ENCODE results near the gene CISD3.
A peak's percentile ranks its signal among the peaks of the same experiment; 100 is the strongest.

CISD3 gene

DNA sequence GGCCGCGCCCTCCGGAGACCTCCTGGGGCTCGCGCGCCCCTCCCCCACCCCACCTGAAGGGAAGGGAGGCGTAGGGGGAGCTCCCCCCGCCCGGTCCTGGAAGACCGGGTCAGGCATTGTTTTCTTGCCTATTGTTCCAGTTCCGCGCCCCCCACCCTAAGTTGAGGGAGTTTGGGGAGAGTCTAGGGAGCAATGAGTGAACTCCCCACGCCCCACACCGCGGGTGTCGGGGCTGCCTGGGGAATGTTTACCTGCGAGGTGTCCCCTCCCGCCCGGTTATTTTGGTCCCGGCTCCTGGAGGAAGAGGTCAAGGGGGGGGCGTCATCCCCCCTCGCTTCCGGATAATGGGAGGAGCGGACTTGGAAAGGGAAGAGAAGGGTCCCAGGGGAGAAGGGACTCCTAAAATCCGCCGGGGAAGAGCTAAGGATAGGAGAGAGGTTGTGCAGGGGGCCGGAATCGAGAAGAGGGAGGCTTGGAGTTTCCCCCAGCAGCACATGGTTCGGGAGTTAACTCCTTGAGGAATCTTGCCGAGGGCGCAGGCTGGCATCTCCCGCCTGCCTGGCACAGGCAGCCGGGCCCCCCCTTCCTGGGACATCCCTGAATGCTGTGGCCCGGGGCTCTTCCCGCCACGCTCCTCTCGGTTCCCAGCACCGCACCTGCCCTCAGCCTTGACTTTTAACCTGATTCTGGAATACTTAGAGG, 24.2 kb upstream of the CISD3 start (continued):
- TF ChIP-seq, protein P1, sequence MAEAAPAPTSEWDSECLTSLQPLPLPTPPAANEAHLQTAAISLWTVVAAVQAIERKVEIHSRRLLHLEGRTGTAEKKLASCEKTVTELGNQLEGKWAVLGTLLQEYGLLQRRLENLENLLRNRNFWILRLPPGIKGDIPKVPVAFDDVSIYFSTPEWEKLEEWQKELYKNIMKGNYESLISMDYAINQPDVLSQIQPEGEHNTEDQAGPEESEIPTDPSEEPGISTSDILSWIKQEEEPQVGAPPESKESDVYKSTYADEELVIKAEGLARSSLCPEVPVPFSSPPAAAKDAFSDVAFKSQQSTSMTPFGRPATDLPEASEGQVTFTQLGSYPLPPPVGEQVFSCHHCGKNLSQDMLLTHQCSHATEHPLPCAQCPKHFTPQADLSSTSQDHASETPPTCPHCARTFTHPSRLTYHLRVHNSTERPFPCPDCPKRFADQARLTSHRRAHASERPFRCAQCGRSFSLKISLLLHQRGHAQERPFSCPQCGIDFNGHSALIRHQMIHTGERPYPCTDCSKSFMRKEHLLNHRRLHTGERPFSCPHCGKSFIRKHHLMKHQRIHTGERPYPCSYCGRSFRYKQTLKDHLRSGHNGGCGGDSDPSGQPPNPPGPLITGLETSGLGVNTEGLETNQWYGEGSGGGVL (tag by site-specific recombination; IDR thresholded peaks at IDR 0.05): peak; percentile 87
- TF ChIP-seq, protein P2, sequence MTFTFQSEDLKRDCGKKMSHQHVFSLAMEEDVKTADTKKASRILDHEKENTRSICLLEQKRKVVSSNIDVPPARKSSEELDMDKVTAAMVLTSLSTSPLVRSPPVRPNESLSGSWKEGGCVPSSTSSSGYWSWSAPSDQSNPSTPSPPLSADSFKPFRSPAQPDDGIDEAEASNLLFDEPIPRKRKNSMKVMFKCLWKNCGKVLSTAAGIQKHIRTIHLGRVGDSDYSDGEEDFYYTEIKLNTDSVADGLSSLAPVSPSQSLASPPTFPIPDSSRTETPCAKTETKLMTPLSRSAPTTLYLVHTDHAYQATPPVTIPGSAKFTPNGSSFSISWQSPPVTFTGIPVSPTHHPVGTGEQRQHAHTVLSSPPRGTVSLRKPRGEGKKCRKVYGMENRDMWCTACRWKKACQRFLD (tag by site-specific recombination; IDR thresholded peaks at IDR 0.05): no peak
- TF ChIP-seq, protein P3, sequence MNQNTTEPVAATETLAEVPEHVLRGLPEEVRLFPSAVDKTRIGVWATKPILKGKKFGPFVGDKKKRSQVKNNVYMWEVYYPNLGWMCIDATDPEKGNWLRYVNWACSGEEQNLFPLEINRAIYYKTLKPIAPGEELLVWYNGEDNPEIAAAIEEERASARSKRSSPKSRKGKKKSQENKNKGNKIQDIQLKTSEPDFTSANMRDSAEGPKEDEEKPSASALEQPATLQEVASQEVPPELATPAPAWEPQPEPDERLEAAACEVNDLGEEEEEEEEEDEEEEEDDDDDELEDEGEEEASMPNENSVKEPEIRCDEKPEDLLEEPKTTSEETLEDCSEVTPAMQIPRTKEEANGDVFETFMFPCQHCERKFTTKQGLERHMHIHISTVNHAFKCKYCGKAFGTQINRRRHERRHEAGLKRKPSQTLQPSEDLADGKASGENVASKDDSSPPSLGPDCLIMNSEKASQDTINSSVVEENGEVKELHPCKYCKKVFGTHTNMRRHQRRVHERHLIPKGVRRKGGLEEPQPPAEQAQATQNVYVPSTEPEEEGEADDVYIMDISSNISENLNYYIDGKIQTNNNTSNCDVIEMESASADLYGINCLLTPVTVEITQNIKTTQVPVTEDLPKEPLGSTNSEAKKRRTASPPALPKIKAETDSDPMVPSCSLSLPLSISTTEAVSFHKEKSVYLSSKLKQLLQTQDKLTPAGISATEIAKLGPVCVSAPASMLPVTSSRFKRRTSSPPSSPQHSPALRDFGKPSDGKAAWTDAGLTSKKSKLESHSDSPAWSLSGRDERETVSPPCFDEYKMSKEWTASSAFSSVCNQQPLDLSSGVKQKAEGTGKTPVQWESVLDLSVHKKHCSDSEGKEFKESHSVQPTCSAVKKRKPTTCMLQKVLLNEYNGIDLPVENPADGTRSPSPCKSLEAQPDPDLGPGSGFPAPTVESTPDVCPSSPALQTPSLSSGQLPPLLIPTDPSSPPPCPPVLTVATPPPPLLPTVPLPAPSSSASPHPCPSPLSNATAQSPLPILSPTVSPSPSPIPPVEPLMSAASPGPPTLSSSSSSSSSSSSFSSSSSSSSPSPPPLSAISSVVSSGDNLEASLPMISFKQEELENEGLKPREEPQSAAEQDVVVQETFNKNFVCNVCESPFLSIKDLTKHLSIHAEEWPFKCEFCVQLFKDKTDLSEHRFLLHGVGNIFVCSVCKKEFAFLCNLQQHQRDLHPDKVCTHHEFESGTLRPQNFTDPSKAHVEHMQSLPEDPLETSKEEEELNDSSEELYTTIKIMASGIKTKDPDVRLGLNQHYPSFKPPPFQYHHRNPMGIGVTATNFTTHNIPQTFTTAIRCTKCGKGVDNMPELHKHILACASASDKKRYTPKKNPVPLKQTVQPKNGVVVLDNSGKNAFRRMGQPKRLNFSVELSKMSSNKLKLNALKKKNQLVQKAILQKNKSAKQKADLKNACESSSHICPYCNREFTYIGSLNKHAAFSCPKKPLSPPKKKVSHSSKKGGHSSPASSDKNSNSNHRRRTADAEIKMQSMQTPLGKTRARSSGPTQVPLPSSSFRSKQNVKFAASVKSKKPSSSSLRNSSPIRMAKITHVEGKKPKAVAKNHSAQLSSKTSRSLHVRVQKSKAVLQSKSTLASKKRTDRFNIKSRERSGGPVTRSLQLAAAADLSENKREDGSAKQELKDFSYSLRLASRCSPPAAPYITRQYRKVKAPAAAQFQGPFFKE (tag by site-specific recombination; IDR thresholded peaks at IDR 0.05; ENCODE audit: borderline replicate concordance): no peak
- peak; percentile 23; the same call in 1 of the 2 replicates for TF ChIP-seq ZNF391 (tag by site-specific recombination; IDR thresholded peaks at IDR 0.05; ENCODE audit: borderline replicate concordance, low read depth)
- no peak for TF ChIP-seq ZNF132 (tag by site-specific recombination; IDR thresholded peaks at IDR 0.05; ENCODE audit: borderline replicate concordance)
- TF ChIP-seq, protein P4, sequence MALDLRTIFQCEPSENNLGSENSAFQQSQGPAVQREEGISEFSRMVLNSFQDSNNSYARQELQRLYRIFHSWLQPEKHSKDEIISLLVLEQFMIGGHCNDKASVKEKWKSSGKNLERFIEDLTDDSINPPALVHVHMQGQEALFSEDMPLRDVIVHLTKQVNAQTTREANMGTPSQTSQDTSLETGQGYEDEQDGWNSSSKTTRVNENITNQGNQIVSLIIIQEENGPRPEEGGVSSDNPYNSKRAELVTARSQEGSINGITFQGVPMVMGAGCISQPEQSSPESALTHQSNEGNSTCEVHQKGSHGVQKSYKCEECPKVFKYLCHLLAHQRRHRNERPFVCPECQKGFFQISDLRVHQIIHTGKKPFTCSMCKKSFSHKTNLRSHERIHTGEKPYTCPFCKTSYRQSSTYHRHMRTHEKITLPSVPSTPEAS (tag by site-specific recombination; IDR thresholded peaks at IDR 0.05): no peak
- no peak for TF ChIP-seq RBAK (tag by site-specific recombination; IDR thresholded peaks at IDR 0.05)
- peak; percentile 30; the same call in 1 of the 2 replicates for TF ChIP-seq KLF7 (tag by site-specific recombination; IDR thresholded peaks at IDR 0.05; ENCODE audit: borderline replicate concordance)
- TF ChIP-seq ZNF416 (tag by site-specific recombination; IDR thresholded peaks at IDR 0.05): no peak
- TF ChIP-seq FEZF1 (tag by site-specific recombination; IDR thresholded peaks at IDR 0.05): no peak
- no peak for TF ChIP-seq ZNF274 (IDR thresholded peaks at IDR 0.05; ENCODE audit: low read length)
- TF ChIP-seq ZNF274 (tag by site-specific recombination; IDR thresholded peaks at IDR 0.05; ENCODE audit: borderline replicate concordance): no peak
- TF ChIP-seq ZNF776 (tag by site-specific recombination; IDR thresholded peaks at IDR 0.05; ENCODE audit: borderline replicate concordance): no peak
- no peak for TF ChIP-seq ZNF121 (tag by site-specific recombination; IDR thresholded peaks at IDR 0.05)
- TF ChIP-seq, protein P5, sequence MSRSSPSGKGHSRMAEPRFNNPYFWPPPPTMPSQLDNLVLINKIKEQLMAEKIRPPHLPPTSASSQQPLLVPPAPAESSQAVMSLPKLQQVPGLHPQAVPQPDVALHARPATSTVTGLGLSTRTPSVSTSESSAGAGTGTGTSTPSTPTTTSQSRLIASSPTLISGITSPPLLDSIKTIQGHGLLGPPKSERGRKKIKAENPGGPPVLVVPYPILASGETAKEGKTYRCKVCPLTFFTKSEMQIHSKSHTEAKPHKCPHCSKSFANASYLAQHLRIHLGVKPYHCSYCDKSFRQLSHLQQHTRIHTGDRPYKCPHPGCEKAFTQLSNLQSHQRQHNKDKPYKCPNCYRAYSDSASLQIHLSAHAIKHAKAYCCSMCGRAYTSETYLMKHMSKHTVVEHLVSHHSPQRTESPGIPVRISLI (tag by site-specific recombination; IDR thresholded peaks at IDR 0.05): no peak
- peak; percentile 97 for TF ChIP-seq ZNF335 (tag by site-specific recombination; conservative IDR thresholded peaks at IDR 0.05)
- TF ChIP-seq GFI1B (tag by site-specific recombination; IDR thresholded peaks at IDR 0.05): no peak
- peak; percentile 76 for TF ChIP-seq OSR2 (tag by site-specific recombination; IDR thresholded peaks at IDR 0.05)
- peak; percentile 53 for TF ChIP-seq ZBTB8A (tag by site-specific recombination; IDR thresholded peaks at IDR 0.05)
- peak; percentile 86 for TF ChIP-seq ZIC2 (tag by site-specific recombination; IDR thresholded peaks at IDR 0.05)
- TF ChIP-seq ZNF2 (tag by site-specific recombination; IDR thresholded peaks at IDR 0.05): no peak
- no peak for TF ChIP-seq ZSCAN16 (tag by site-specific recombination; IDR thresholded peaks at IDR 0.05)
- no peak for TF ChIP-seq ZNF777 (tag by site-specific recombination; IDR thresholded peaks at IDR 0.05; ENCODE audit: borderline replicate concordance)
- TF ChIP-seq REPIN1 (tag by site-specific recombination; IDR thresholded peaks at IDR 0.05; ENCODE audit: low read depth): no peak
- TF ChIP-seq GLIS2 (tag by site-specific recombination; IDR thresholded peaks at IDR 0.05): peak; percentile 92
- peak; percentile 54; the same call in 1 of the 2 replicates for TF ChIP-seq ZBTB7A (tag by site-specific recombination; IDR thresholded peaks at IDR 0.05; ENCODE audit: low read depth)
- no peak for TF ChIP-seq ZNF114 (tag by site-specific recombination; IDR thresholded peaks at IDR 0.05)
- TF ChIP-seq ZNF175 (tag by site-specific recombination; IDR thresholded peaks at IDR 0.05): no peak
- no peak for TF ChIP-seq ZNF658 (tag by site-specific recombination; IDR thresholded peaks at IDR 0.05)

All from HEK293 (cell line).